Thyroid gland (tissue), 4 donors: ENCODE results near the gene KCNA5. TPM values are rescaled to one million over a fixed set of nuclear protein-coding genes. Genes with fewer than 3 reads are reported as not detected.

Experiments
- DNase-seq, 2 donors: peaks; one replicate each; pipeline ENCODE4 v3.0.0-alpha.2; 2019
- H3K27ac ChIP-seq, 3 donors: fragments of 200-600 bp; sonication (generic); 1 replicate in 2 of 3; 2 replicates in 1 of 3; pipeline ENCODE4 v1.5.1; 2016 to 2019; ENCODE audit warnings: mild to moderate bottlenecking in 1 of 3, moderate library complexity in 1 of 3
- H3K27me3 ChIP-seq: fragments of 200-600 bp; sonication (generic); one replicate; pipeline ENCODE4 v1.5.1; 2019
- H3K36me3 ChIP-seq, 2 donors: fragments of 200-600 bp; sonication (generic); one replicate each; pipeline ENCODE4 v1.5.1; 2016 to 2019
- H3K4me1 ChIP-seq, 2 donors: fragments of 200-600 bp; sonication (generic); one replicate each; pipeline ENCODE4 v1.5.1; 2017 to 2019
- H3K4me3 ChIP-seq, 3 donors: fragments of 200-600 bp; sonication (generic); replicated peaks in 1 of 3; 1 replicate in 2 of 3; 2 replicates in 1 of 3; pipeline ENCODE4 v1.5.1; 2016; ENCODE audit warnings: mild to moderate bottlenecking in 1 of 3
- H3K9me3 ChIP-seq: fragments of 200-600 bp; sonication (generic); one replicate; pipeline ENCODE4 v1.5.1; 2017
- POLR2A ChIP-seq, 2 donors: fragments of 450-650 bp; IDR thresholded peaks; one replicate each; pipeline ENCODE4 v1.6.1; 2017; ENCODE audit warnings: antibody characterized with exemption in 2 of 2, mild to moderate bottlenecking in 2 of 2, moderate library complexity in 1 of 2
- WGBS, 2 donors: methylation state at CpG; one replicate each; pipeline ENCODE4 v1.1.5; 2017; 5-methylcytosine and 5-hydroxymethylcytosine counted together
- intact Hi-C: fragments of 100-400 bp; cut with DNase I; formaldehyde crosslinking; loops from one replicate; pipeline ENCODE4 v1.15.1; 2023
- total RNA-seq, 4 donors: library from RNA; depleted of rRNA; stranded (reverse); fragments of >200 nt; gene quantifications; one replicate each; pipeline ENCODE4 v1.2.3, GENCODE V29; 2016
- TF ChIP-seq, protein P1 (sequence below), 6 experiments: fragments of 200-600 bp in 3 of 6; fragments of 450-650 bp in 3 of 6; sonication (generic) in 3 of 6; IDR thresholded peaks; one replicate each; pipeline ENCODE4 v1.5.1; 2016 to 2019; ENCODE audit warnings: antibody characterized with exemption in 6 of 6, mild to moderate bottlenecking in 2 of 6, inconsistent platforms in 1 of 6, moderate library complexity in 1 of 6

The KCNA5 gene
- total RNA-seq, 4 donors from 2014 or later: 0.40 to 1.0 (median 0.76) TPM

DNA sequence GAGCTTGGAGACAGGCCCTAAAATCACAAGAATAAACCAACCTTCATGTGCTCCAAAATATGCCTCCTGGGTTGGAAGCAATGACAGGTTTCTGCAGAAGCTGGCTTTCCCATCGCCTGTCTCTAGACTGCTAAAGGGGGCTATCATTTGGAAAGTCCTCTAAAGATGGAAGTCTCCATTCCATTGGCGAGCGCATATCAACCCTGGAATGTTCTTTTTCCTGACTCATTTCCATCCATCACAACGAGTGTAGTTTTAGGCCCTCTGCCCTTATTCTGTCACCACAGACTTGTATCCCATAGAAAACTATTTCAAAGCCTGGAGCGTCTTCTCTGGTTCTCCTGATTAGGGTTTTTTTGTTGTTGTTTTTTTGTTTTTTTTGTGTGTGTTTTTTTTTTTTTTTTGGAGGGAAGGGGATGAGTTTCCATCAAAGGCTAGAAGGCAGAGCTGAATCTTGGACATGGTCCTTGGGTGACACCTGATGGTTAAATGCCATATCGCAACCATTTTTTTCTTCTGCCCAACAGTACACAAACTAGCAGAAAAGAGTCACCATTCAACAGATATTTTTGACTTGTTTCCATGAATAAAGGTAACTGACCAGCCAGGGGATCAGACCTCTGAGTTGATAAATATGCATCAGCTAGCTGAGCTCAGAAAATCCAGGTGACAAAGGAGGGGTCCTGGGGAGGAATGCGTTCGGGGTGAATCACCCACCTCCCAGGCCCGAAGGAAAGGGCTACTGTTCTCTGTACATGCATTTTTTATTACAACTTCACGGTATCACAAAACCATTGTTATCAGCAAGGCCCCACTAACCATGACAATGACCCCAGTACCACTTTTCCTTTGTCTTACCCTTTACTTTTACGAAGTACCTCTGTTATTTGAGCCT lies 40.5 kb downstream of the KCNA5 start:
- 60 to 62% methylated on average over 11 of the region's 11 CpGs for WGBS, 2 donors
- DNase-seq: peak in 1 of 2 donors; percentile 25
- H3K4me3 ChIP-seq: no peak overlapping the region
- no peak overlapping the region for H3K27ac ChIP-seq
- no peaks in the 10 kb centered on the region for H3K9me3 ChIP-seq
- intact Hi-C loops: loop anchor here (2.0 to 10.0 kb wide), 2 partner anchors 61 to 229 kb away; no protein-coding TSS in a partner anchor
- no peaks in the 10 kb centered on the region for H3K36me3 ChIP-seq
- TF ChIP-seq POLR2A (IDR thresholded peaks at IDR 0.05): no peak
- TF ChIP-seq, protein P1, sequence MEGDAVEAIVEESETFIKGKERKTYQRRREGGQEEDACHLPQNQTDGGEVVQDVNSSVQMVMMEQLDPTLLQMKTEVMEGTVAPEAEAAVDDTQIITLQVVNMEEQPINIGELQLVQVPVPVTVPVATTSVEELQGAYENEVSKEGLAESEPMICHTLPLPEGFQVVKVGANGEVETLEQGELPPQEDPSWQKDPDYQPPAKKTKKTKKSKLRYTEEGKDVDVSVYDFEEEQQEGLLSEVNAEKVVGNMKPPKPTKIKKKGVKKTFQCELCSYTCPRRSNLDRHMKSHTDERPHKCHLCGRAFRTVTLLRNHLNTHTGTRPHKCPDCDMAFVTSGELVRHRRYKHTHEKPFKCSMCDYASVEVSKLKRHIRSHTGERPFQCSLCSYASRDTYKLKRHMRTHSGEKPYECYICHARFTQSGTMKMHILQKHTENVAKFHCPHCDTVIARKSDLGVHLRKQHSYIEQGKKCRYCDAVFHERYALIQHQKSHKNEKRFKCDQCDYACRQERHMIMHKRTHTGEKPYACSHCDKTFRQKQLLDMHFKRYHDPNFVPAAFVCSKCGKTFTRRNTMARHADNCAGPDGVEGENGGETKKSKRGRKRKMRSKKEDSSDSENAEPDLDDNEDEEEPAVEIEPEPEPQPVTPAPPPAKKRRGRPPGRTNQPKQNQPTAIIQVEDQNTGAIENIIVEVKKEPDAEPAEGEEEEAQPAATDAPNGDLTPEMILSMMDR (IDR thresholded peaks at IDR 0.05): peak; percentile 33 to 97 (median 74)
- H3K27me3 ChIP-seq: no peaks in the 10 kb centered on the region
- peaks cover 0 to 3% of the 10 kb centered on the region in 2 donors for H3K4me1 ChIP-seq

DNA sequence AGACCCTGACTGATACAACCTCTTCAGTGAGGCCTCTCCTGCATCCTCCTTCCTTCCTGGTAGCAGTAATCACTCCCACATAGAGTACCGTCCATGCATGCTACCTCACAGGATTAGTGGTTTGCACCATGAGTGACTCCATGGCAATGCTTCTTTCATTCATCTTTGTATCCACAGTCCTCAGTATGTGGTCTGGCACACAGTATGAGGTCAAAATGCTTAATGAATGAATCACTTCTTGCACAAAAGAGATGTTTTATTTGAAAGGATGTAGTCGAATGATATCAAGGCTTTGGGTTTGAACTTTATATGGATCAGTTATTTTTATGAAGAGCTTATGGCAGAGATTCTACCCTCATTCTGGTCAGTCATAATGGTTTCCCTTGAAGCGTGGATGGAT lies 42.2 kb downstream of the KCNA5 start:
- Histone ChIP-seq H3K27me3 (no peaks in the 10 kb centered on the region), H3K4me1 (no peaks in the 10 kb centered on the region), H3K4me3 (no peak overlapping the region), H3K9me3 (no peaks in the 10 kb centered on the region), H3K27ac (no peak overlapping the region), H3K36me3 (no peaks in the 10 kb centered on the region)
- TF ChIP-seq, protein P1 (IDR thresholded peaks at IDR 0.05): no peak
- TF ChIP-seq POLR2A (IDR thresholded peaks at IDR 0.05): no peak
- WGBS, 2 donors: 85 to 87% methylated on average over 3 of the region's 3 CpGs
- no peak for DNase-seq
- intact Hi-C loops: loop anchor here (2.0 to 10.0 kb wide), 2 partner anchors 63 to 231 kb away; no protein-coding TSS in a partner anchor

DNA sequence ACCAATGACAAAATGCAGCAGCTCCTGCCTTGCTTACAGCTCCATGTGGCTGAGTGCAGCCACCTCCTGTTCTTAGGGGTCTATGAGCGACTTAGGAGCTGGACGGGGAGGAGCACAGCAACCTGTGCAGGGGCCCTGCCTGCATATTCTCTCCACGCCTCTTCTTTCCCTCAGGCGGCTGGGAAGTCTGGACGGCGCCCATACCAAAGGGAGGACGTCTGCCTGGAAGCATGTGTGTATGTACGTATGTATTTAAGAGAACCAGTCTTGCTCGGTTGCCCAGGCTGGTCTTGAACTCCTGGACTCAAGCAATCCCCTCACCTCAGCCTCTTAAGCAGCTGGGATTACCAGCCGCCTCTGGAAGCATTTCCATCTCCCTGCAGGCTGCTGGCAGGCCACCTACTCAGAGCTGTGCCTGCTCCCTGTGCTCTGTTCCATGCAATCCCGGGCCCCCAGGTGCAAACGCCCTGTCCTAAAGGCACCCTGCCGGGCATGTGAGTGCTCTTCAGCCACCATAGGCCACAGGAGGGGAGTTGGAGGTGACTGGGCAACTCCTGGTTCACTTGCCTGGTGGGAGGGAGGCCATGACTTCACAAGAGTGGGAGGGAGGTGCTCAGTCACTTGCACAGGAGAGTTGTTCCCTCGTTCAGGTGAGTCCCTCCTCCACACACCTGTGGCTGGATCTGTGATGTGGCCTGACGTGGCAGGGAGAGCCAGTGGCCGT lies 44.3 kb downstream of the KCNA5 start:
- TF ChIP-seq POLR2A (IDR thresholded peaks at IDR 0.05): no peak
- TF ChIP-seq, protein P1 (IDR thresholded peaks at IDR 0.05): no peak
- no peak overlapping the region for H3K27ac ChIP-seq
- H3K9me3 ChIP-seq: no peaks in the 10 kb centered on the region
- intact Hi-C loops: loop anchor here (10.0 kb wide), 1 partner anchor 233 kb away; no protein-coding TSS in a partner anchor
- no peaks in the 10 kb centered on the region for H3K27me3 ChIP-seq
- H3K4me3 ChIP-seq: no peak overlapping the region
- 78% methylated on average over 13 to 15 of the region's 16 CpGs for WGBS, 2 donors
- no peaks in the 10 kb centered on the region for H3K36me3 ChIP-seq
- DNase-seq: no peak
- H3K4me1 ChIP-seq: no peaks in the 10 kb centered on the region

DNA sequence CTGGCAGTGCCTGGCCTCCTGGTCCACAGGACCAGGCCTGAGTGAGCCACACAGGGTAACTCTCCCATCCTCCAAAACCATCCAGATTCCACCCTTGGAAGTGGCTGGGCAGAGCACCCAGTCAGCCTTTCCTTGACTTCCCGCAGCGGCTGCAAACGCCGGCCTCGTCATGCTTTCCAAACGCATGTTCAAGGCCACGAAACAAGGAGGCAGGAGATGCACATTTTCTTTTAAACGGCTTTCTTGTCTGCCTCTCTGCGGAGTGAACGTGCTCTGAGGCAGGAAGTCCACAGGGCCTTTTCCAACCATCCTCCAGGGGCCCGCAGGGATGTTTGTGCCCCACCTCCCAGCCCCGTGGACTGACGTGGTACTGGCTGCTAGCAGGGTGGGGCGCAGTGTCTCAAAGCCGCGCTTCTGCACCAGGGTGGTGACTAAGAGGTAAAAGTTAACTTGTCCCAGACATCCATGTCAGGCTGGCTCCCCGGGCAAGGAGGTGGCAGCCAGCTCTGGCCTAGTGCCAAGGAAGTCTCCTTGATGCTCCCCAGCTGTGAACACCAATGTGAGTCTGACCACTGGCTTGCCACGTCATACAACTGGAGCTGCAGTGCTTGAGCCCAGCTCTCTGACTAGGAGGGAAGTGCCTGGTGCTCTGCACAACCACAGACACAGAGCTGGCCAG lies 45.0 kb downstream of the KCNA5 start:
- no peaks in the 10 kb centered on the region for H3K4me1 ChIP-seq
- no peaks in the 10 kb centered on the region for H3K36me3 ChIP-seq
- no peak for DNase-seq
- intact Hi-C loops: loop anchor here (10.0 kb wide), 1 partner anchor 234 kb away; no protein-coding TSS in a partner anchor
- no peaks in the 10 kb centered on the region for H3K27me3 ChIP-seq
- TF ChIP-seq, protein P1 (IDR thresholded peaks at IDR 0.05): no peak
- no peak for TF ChIP-seq POLR2A (IDR thresholded peaks at IDR 0.05)
- no peaks in the 10 kb centered on the region for H3K9me3 ChIP-seq
- 79 to 91% methylated on average over 16 to 17 of the region's 18 CpGs for WGBS, 2 donors
- H3K4me3 ChIP-seq: no peak overlapping the region
- no peak overlapping the region for H3K27ac ChIP-seq
